ENCODE data around the gene CHMP3.
"Not testable (repeated sequence)": the region's sequence is repeated elsewhere in the genome, so short reads cannot be mapped to it uniquely, and the experiment has no call there.

DNA sequence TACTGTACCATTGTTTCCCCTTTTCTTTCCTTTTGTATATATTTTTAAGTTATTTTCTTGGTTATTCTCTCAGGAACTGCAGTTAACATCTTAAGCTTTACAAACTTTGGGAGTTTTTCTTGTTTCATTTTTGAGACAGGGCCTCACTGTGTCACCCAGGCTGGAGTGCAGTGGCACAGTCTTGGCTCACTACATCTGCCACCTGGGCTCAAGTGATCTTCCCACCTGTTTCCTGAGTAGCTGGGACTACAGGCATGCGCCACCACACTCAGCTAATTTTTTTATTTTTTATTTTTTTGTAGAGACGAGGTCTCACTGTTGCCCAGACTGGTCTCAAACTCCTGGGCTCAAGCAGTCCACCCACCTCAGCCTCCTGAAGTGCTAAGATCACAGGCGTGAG is 66.9 kb downstream of the CHMP3 start:
- TF ChIP-seq, protein P1, sequence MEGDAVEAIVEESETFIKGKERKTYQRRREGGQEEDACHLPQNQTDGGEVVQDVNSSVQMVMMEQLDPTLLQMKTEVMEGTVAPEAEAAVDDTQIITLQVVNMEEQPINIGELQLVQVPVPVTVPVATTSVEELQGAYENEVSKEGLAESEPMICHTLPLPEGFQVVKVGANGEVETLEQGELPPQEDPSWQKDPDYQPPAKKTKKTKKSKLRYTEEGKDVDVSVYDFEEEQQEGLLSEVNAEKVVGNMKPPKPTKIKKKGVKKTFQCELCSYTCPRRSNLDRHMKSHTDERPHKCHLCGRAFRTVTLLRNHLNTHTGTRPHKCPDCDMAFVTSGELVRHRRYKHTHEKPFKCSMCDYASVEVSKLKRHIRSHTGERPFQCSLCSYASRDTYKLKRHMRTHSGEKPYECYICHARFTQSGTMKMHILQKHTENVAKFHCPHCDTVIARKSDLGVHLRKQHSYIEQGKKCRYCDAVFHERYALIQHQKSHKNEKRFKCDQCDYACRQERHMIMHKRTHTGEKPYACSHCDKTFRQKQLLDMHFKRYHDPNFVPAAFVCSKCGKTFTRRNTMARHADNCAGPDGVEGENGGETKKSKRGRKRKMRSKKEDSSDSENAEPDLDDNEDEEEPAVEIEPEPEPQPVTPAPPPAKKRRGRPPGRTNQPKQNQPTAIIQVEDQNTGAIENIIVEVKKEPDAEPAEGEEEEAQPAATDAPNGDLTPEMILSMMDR (IDR thresholded peaks at IDR 0.05): not testable (repeated sequence)
- TF ChIP-seq POLR2AphosphoS5 (IDR thresholded peaks at IDR 0.05); EP300 (IDR thresholded peaks at IDR 0.05); POLR2A (IDR thresholded peaks at IDR 0.05; ENCODE audit: low read depth): not testable (repeated sequence)

Measured in esophagus muscularis mucosa (tissue), 4 donors.